Head of caudate nucleus (tissue), 42 donors: ENCODE data around the gene NEDD9.

Experiments used
- DNase-seq, 42 donors: peaks; one replicate each; pipeline versions ENCODE4 v3.0.0 to v3.0.0-alpha.2; 2020 to 2021; ENCODE audit warnings: mixed read lengths in 7 of 42
- intact Hi-C: fragments of 100-400 bp; cut with DNase I; formaldehyde crosslinking; loops from one replicate; pipeline ENCODE4 v1.15.0; 2022

Gene NEDD9

DNA sequence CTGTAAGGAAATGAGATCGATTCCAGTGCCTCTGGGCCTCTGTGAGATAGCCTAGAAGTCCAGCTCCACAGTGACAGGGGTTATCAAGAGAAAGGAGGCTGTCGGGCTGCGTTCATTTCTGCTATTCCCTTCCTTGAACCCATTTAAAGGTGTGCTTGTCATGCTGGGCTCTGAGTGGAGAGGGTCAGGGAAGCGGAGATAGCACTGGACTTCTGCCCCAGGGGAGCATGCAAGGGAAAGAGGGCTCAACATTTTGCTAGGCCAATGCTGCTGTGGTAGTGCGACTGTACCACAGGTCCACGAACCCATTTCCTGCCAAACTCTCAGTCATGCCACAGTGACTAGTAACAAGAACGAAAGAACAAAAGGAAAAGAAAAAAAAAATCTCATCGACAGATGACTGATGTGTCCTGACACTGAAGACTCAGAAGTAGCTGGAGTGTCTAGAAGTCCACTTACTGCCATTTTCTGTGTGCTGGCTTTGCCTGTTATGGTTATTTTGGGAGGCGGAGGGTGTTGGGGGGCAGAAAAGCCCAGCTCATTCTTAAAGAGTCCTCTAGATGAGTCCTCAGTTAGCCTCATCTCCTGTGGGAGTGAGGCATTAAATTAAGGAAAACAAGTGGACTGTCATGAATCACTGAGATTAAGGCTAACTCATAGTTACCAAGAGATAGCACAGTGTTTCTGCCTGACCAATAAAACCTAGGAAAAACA lies 8.1 kb downstream of the NEDD9 start:
- intact Hi-C loops: no loop called here

DNA sequence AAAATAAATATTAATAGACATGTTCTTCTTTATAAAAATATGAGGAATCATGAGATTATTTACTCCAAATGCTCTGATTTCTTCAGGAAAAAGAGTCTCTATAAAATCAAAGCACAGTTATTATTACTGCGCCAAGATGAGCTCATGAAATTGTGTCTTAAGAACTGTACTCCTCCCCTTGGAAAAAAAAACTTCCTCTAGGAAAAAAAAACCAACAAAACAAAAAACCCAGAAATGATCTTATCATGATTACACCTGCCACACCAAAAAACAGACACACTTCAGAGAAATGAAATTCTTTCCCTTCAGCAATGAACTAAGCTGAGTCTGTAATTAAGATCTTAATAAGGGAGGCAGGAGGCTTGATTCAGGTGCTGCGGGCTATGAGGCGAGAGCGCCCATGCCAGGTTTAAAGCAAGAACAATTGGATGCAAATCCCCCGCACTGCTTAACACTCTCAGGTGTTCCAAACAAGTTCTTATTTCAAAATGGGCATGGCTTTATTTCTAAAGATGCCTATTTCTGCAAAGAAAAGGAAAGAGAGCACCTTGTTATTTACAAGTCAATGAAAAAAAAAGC lies 9.1 kb downstream of the NEDD9 start:
- DNase-seq: no peak
- intact Hi-C loops: no loop called here

More for the DNA sequence above, 8.1 kb downstream of the NEDD9 start:
- DNase-seq: no peak

DNA sequence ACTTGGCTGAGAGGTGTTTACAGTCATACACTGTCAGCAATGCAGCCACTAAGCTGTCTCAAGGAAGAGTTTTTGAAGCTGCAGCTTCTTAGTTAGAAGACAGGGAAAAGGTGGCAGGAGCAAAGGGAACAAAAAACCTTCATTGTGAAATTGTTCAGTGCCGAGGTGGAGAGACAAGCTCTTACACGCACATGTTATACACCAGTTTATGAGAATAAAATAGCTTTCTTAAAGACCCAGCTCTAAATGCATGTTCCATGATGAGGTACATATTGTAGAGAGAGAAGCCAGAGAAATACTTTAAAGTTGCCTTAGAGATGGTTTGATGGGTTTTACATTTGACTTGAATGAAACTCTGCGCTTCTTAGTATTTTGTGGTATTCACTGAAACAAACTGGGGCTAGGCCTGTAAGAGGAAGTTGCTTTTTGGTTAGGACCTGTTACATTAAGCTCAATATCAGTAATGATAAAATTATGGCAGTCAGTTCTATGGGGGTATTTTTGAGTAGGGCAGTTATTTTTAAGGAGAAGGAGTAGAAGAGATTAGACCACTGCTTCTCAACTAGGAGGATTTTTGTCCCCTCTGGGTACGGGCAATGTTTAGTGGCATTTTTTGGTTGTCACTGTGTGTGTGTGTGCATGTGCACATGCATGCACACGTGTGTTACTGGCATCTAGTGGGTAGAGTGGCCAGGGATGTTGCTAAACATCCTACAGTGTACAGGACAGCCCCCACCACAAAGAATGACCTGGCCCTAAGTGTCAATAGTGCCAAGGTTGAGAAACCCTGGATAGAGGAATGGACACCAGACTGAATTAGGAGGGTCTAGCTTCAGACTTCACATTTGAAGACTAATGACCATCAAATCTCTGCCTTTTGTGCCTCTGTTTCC lies 9.8 kb downstream of the NEDD9 start:
- DNase-seq: no peak
- intact Hi-C loops: no loop called here

DNA sequence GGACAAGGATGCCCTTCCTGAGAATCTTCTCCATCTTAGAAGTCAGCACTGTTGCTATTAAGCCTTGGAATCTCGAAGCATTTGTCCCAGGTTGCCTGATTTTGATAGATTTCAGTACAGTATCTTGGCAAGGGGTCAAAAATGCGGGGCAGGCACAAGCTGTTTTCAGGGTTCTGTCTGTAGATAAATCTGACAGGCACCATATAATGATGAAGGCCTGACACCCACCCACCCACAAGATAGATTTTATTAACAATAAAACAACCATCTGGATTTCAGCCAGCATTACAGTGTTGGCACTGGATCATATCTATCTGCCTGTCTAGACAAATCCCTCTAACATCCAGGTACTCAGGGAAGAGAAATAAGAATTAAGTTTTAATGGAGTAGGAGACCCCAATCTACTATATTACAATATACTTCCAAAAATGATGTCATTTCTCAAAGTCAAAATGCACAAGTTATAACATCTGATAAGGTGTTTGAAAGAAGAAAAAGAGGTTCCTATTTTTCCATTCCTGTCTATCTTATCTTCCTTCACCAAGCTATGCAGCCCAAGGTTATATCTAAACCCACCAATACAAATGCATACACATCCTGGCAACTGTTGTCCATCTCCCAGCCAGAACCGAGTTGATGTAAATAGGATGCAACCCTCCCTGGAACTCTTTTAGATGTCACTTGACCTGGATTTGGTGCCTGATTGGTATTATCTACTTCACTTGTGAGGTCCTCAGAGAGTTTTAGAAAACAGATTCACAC lies 10.7 kb downstream of the NEDD9 start:
- no peak for DNase-seq
- intact Hi-C loops: no loop called here

DNA sequence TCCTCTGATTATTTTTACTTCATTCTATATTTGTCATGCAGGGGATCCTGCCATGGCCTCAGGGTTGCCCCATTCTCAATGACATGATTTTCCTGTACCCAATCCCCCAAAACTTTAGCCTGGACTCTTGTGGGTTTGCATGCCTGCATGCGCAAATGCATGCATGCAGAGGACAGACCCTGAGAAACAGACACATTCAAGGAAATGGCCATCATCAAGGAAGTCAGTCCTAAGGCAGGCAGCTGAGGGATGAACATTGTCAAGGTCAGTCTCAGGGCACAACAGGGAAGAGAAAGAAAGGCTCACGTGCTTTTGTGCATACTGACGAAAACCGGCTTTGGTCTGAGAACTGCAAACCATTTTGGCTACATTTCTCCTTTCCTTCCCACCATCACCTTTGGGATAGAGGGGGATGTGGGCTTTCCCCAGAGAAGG lies 13.1 kb downstream of the NEDD9 start:
- intact Hi-C loops: no loop called here
- DNase-seq: no peak

DNA sequence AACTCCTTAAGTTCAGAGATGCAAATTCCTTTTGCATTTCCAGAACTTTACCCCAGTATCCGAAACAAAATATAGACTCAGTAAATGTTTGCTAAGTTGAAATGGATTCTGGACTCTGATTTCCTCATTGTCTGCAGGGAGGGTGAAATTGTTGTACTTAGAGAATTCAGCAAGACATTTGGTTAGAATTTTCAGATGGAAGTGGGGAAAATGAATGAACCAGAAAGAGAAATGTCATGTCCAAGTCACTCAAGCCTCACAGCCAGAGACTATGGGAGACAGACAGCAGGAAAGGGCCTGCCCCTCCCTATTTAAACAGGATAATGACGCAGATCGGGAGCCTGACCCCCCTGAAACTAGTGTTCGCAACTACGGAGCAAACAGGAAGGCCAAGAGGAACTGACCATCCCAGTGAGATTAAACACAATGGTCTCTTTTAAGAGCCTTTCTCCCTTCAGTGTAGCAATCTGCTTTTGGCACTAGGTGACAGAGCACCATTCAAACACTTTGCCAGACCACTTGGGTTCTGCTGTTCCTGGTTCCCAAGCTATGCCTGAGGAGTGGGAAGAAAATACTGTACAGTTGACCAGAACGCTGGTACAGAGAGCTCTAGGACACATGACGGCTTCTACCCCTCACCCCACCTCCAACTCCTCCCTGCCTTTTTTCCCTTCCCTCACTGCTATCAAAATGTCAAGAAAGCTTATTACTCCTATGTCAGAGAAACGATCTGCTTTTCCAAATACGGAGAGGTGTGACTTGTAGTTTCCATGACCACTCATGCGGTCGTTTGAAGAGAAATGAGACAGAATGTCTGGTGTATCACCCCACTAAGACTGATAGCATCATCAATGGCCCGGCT lies 13.7 kb downstream of the NEDD9 start:
- peak in 11 of 42 donors; percentile 21 to 54 (median 35) for DNase-seq
- intact Hi-C loops: no loop called here

DNA sequence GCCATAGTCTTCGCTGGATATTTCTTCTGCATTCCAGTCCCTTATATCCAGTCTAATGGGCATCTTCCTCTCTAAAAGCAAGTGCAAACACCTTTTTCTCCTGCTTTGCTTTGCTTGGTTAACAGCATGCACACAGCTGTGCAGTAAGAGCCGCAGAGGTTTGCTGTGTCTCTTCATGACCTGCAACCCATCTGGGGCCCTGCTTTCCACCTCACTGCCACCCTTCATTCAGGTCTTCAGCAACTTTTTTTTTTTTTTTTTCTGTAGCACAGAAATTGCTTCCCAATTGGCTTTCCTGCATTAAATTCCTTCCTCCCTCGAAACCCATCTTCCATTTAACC lies 14.4 kb downstream of the NEDD9 start:
- intact Hi-C loops: no loop called here
- DNase-seq: no peak

DNA sequence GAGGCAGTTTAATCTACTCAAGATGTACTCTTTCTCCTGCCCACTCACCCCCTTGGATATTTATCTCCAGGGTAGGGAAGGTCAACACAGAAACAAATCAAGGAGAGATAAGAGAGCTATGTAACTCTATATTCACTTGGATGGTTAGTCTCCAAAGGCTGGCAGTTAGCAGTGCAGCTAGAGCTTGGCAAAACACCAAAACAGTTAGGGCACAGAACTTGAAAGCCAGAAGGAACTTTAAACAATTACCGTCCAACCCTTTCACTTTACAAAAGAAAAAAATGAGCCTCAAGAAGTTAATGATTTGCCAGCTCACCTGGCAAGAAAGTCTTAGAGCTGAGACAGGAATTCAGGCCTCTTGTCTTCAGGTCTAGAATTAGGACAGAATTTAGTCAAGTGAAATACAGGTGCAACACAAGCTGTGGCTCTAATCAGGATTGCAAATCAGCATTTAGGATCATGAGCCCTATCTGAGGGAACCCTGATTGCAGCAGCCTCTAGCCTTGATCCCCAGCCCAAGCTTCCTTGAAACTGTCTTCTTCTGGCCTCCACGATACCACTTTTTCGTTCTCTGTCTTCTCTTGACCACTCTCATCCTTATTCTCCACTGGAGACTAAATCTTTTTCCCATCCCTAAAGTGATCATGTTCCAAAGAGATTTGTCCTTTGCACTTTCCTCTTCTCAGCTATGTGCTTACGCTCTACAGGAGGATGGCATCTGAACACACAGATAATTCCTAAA lies 14.9 kb downstream of the NEDD9 start:
- no peak for DNase-seq
- intact Hi-C loops: no loop called here

DNA sequence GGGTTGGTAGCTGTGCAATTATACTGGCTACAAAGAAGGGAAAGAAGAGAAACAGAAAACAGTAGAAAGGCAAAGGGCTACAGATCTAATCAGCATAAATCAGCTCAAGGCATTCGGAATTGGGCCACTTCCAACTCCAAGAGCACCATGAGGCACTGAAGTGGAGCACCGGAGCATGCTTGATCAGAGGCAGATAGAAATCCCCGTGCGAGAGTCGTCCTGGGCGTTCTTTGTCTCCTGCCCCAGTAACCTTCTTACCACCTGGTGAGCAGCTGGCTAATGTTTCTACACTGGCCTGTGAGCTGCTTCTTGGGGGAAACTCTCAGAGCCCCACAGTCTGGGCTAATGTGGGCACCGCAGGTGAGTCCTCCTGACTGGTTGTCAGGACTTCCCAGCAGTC lies 16.7 kb downstream of the NEDD9 start:
- intact Hi-C loops: no loop called here
- DNase-seq: no peak

DNA sequence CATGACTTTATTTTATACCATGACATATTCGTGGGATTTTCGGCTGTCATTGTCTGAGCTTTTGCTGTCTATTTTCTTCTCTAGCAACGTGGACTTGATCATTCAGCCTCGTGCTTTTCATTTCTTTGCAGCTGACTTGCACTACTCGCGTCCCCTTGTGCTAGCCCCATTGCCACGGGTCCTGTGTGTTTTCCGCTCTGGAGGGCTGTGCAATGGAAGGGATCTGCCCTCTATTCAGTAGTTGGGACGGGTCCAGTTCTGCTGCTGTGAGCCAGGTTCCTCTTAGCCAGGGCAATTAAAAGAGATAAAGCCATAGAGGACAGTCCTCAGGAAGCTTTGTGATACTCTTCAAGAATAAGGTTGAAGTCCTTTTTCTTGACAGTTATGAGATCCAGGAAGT lies 17.6 kb downstream of the NEDD9 start:
- intact Hi-C loops: no loop called here
- DNase-seq: peak in 5 of 42 donors; percentile 10 to 45 (median 21)

DNA sequence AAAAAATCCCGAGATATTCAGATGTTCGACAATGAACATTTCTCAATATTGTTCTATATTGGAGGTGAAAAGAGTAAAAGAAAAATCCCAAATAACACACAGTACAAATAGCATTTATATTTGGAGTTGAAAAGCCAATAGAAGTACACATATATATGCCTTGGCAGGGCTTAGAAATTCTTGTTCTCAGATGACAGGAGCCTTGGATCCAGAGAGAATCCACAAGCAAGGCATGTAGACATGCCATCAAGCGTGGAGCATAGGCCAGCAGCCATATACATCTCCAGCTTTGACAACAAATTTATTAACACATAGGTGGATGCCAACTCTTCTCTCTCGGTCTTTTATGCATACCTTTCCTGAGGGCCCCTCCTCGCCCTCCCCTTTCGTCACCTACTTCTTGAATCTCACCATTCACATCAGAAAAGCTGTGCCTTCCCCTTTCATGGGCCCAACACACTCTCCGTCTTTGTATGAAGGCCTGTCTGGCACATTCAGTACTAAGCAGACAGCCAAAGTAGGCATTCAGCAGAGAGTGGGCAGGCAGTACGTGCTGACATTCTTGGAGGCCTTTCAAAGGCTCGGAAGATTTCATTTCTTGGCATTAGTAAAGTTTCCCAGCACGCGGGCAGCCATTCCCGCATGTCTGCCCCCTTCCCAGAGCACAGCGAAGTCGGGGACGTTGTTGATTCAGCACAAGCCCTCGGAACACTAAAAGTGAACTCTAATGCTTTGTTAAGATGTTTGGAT lies 18.2 kb downstream of the NEDD9 start:
- DNase-seq: peak in 12 of 42 donors; percentile 13 to 69 (median 34)
- intact Hi-C loops: no loop called here

DNA sequence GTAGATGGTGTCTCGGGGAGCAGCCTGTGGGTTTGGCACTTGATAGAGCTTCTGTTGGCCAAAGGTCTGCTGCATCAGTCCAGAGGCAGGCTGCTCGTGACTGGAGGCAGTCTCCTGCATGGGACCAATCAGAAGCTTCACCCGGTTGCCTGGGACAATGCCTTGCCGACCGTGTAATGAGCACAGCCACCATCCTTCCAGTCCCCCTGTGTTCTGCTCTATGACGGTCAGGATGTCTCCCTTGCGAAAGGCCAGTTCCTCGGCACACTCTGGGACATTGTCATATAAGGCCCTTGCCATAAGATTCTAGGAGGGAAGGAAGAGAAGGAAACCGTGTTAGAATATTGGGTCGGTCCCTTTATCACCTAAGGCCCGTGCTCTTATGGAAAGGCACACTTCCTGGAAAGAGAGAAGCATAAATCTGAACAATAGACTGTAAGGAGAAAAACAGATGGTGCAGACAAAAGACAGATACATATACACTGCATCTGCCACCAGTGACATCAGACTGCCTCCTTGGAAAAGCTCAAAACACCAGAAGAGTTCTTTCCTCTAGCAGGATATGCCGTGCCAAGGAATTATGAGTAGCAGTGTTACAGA lies 18.9 kb downstream of the NEDD9 start:
- intact Hi-C loops: no loop called here
- DNase-seq: no peak

DNA sequence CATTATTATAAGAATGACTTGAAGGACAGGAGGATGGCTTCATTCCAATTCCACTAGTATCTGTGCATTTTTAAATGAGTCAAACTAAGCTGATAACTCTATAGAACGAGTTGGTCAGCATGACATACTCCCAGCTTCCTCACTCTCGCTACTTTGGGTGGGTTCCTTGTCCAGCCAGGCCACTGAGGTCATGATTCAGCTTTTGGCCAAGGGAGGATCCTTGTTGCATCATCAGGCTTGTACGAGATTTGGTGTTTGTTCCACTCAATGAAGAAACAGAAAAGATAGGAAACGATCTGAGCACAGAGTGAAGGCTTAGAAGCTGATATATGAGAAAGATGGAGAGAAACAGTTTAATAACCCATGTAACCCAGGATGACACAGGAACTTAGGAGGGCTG lies 19.8 kb downstream of the NEDD9 start:
- DNase-seq: peak in 3 of 42 donors; percentile 31 to 50 (median 32)
- intact Hi-C loops: no loop called here

DNA sequence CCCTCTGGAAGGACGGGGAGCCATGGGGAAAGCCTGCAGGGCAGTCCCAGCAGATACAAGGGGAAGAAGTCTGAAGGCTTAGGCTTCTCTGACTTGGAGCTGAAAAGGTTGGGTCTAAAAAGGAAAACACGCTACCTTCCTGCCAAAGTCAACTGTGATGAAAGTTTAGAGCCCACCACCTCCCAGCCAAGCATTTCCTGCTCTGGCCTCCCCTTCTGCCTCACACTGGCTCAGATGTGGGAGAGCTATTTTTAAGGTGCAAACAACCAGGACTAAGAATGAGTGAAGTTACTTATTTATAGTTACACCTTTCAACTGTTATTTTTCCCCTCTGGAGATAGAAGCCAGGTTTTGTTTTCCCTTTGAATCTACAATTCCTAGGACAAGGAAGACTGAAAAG lies 21.2 kb downstream of the NEDD9 start:
- intact Hi-C loops: no loop called here
- DNase-seq: no peak

DNA sequence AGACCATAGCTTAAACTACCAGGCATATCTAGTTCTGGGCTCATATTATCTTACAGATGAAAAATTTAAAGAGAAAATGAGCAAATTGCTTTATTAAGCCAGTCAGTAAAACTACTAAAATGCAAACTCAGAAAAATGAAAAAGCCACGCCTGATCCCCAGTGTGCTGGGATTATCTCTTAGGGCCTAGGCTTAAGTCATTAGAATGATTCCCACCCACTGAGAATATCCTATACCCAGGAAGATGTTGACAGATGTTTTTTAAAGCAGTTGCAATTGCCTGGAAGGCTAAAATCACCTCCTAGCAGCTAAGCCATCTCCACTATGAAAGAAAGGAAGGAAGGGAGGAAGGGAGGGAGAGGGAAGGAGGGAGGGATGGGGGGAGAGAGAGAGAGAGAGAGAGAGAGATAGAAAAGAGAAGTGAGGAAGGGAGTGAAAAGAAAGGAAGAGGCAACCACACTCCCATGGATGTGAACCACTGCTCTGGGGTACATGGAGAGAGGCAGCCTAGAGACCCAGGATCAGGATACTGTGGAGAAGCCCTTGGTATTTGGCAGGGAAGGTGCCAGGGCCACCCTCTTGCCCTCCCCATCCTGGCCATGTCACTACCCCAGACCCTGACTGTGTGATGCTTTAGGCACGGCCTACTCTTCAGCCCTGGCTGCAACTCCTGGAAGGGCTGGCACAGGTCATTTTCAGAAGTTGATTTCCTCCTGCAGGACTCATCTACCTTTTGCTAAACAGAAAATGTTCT lies 21.9 kb downstream of the NEDD9 start:
- intact Hi-C loops: no loop called here
- DNase-seq: no peak

DNA sequence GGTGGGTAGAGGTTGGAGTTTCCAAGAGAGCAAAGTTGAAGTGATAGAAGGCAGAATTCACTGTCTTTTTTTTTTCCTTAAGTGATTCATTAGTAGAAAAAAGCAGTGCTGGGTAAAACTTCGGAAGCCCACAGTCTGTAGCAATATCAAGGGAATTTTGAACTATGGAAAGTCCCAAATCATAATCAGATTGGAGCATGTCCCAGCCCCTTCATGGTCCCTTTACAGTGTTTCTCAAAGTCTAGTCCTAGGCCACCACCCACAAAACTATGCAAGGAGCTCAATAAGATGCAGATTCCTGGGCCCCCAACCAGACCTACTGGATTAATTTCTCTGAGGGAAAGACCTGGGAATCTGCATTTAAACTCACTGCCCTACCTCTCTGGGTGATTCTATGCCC lies 22.6 kb downstream of the NEDD9 start:
- no peak for DNase-seq
- intact Hi-C loops: no loop called here
